NCI-H526 (cell line): ENCODE results near the gene C3orf70.
A peak's percentile ranks its signal among the peaks of the same experiment; 100 is the strongest.

Experiments used
- DNase-seq, 2 experiments: peaks; one replicate each; lab custom pipeline; 2025; lab: John Stamatoyannopoulos, UW

The C3orf70 gene, protein sequence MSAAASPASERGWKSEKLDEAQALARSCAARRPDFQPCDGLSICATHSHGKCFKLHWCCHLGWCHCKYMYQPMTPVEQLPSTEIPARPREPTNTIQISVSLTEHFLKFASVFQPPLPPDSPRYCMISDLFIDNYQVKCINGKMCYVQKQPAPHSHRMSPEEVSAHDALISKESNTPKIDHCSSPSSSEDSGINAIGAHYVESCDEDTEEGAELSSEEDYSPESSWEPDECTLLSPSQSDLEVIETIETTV

DNA sequence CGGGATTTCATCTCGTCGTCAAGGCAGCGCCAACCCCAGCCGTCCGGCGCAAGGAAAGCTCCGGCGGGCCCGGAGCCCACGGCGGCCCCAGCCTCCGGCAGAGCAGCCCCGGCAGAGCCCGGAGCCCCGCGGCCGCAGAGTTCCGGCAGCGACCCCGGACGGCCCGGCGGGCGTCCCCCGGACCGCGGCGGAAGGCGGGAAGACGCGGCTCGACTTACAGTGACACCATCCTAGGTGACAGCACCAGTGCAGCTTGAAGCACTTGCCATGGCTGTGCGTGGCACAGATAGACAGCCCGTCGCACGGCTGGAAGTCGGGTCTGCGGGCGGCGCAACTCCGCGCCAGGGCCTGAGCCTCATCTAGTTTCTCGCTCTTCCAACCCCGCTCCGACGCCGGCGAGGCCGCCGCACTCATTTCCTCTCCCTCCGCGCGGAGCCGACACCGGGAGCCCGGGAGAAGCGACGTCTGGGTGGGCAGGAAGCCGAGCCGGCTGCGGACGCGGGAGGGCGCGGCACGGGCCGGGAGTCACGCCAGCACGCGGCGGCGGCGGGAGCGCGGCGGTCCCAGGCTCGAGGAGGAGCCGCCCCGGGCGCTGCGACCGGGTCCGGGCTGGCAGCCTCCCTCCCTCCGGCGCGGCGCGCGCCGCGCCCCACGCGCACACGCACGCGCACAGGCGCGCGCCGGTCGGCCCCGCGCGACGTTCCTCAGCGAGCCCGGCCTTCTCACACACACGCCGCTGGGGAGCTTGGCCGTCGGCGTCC is at the start of gene C3orf70:
TSS of gene C3orf70 (minus strand) at position 651 of the 761 bp plus-strand sequence. CDS start at position 414, 237 bp downstream.
- DNase-seq, result peak; percentile 58 to 89

DNA sequence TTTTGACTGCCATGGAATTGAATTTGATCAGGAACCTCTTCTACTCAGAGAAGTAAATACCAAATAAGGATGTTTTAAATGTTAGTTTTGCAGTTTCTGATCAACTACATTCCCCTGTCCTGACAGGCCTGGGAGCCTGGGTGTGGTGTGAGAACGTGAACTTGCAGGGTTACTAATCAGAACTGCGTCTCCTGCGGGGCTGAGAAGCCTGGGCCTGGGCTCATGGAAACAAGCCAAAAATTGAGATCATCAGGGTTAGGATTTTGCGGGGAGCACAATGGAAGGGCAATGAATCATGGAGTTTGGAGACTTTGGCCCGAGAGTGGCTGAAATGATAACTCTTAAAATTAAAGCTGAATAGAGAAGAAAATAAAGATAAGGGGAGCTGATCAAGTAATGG is 47.8 kb upstream of the C3orf70 start:
- no peak for DNase-seq

DNA sequence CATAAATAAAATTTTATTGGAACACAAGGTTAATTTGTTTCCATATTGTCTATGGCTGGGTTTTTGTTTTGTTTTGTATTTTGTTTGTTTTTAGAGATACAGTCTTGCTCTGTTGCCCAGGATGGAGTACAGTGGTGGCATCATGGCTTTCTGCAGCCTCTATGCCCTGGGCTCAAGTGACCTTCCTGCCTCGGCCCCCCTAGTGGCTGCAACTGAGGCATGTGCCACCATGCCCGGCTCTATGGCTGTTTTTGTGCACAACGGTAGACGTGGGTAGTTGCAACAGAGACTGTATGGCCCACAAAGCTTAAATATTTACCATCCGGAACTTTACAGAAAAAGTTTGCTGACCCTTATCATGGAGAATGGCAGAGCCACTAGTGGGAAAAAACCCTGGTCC is 46.8 kb upstream of the C3orf70 start:
- DNase-seq, result no peak

DNA sequence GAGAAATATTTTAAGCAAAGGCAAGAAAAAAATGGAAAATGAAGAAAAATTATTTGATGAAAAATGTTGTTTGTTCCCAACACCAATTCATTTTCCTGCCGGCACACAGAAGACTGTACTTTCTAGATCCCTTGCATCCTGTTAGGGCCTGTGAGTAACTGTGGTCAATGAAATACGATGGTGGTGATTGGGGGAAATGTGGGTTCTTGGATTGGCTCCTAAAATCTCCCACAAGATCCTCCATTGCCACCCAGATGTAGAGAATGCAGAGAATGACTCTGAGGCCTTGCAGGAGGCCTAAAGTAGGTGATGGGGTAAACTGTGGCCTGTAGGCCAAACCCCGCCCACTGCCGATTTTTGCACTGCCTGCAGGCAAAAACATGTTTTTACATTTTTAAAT is 46.3 kb upstream of the C3orf70 start:
- DNase-seq, result no peak

- DNase-seq, result no peak
Measured at GRCh38 chr3:185197068-185197467, 44.2 kb upstream of the C3orf70 start.

GRCh38 chr3:185195652-185196051 is 42.8 kb upstream of the C3orf70 start:
- DNase-seq, result peak in 1 of 2 experiments; percentile 22

- DNase-seq, result peak in 1 of 2 experiments; percentile 32
Measured at GRCh38 chr3:185188816-185189215, 36.0 kb upstream of the C3orf70 start.

GRCh38 chr3:185187391-185187790 is 34.5 kb upstream of the C3orf70 start:
- no peak for DNase-seq

DNA sequence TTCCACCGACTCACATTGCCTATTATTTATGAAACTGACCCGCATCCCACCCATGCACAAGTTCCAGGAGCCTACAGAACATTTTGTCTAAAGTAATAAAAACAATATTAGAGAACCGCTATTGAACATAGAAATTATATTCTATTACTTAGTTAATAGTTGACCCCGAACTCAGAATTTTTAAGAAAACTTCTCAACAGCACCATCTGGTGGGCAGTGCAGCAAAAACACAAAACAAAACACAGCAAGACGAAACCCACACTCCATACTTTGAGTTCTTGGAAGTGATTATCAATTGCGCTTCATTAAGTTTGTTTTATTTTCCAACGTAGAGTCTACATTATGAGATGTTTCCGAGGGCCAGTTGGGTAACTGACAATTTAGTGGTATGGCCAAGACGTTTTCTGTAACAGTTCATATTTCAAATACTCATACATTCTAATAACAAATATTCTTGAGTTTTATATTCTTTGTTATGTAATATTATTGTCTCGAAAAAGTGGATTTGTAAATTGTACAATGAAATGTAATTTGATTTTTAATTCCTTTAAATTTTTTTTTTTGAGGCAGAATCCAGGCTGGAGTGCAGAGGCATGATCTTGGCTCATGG is 24.0 kb upstream of the C3orf70 start:
- peak; percentile 16 to 66 for DNase-seq

DNA sequence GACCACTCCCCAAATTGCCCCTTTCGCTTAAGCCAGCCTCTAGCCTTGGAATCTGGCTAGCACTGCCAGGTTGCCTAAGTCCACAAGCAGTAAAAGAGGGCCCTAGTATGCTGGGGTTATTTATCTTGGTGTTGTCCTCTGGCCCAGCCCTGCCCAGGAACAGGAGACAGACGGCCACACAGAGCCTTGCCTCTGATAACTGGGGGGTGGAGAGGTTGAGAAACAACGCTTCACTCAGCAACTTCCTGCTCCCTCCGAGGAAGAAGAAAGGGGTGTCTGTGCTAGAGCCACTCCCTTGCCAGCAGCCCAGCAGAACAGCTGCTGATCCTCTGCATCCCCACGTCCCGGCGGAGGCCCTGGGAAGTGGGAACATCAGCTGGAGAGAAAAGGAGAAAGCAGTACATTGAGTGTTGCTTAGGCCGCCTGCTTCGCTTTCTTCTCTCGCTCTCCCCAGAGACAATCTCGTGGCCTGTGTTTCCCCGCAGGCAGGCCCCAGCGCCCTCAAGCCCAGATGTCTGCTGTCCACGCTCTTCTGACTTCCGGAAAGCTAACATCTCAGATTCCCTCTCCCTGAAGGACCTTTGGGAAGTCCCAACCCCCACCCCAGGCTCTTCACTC is 22.6 kb upstream of the C3orf70 start:
- DNase-seq, result peak; percentile 72 to 85

- no peak for DNase-seq
Measured at GRCh38 chr3:185172086-185173049, 19.5 kb upstream of the C3orf70 start.

- DNase-seq, result no peak
Measured at GRCh38 chr3:185164428-185165217, 11.8 kb upstream of the C3orf70 start.

DNA sequence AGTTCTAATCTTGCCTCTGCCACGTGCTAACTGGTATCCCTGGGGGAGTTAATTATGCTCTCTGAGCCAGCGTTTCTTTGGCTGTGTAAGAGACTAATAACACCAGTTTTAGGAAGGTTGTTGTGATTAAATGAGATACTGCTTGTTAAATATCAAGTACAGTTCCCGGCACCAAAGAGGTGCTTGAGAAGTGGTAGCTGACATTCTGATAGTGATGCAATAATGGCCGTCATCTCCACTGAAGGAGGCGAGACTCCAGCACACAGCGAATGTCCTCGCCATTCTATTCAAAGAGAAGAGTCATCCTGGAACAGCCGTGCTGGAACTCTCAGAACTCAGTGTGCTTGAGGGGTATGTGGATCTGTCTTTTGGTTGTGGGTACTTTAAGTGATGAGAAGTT is 9.8 kb upstream of the C3orf70 start:
- no peak for DNase-seq

DNA sequence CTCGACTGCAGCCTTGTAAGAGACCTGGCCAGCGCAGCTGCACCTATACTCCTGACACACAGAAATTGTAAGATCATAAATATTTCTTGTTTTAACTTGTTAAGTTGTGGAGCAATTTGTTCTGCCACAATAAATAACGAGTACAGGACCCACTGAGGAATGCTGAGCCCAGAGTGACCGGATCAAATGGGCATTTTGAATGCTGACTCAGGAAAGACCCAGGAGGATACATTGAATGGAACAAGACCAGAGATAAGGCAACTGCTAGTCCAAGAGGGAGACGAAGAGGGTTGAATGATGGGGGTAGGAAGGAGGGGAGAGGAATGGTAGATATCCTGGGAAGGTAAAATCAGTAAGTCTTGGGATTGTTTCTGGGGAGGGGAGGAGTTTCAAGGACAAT is 8.9 kb upstream of the C3orf70 start:
- no peak for DNase-seq

GRCh38 chr3:185157347-185157746 is 4.5 kb upstream of the C3orf70 start:
- no peak for DNase-seq

DNA sequence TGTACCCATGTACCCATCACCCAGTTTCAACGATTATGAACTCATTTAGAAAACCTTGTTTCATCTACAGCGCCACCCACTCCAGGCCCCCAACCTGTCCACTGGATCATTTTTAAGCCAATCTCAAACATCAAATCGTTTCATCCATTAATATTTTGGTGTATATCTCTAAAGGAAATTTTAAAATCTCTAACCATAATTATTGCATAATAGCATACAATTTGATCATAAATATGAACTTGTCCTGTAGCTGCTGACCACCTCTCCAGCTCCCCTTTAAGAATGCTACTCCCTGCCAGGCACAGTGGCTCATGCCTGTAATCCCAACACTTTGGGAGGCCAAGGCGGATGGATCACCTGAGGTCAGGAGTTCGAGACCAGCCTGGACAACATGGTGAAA is 2.8 kb upstream of the C3orf70 start:
- no peak for DNase-seq

- DNase-seq, result peak in 1 of 2 experiments; percentile 24
Measured at GRCh38 chr3:185153861-185154629, 1.2 kb upstream of the C3orf70 start.

DNA sequence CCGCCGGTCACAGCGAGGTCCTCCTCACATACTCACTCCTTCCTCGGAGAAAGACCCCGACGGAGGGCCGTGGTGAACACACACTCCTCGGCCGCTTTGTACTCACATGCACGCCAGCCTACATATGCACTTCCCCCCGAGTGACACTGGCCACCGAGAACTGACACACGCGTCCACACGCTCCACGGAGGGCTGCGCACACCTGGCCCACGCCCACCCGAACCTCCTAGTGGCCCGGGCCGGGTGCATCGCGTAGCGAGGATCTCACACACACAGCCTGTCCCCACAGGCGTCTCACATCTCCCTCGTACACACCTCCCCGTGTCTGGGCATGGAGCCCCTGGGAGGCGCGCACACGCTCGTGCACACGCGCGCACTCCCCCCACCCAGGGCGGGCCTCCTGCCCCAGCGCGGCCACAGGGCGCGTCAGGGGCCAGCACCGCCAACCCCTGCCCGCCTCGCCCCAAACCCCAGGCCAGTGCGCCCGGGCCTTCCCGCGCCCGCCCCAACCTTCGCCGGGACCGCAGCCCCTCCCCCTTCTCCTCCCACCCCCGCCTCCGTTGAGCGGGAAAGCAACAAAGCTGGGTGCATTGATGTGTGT is 411 bp upstream of the C3orf70 start:
- DNase-seq, result peak; percentile 50 to 67

DNA sequence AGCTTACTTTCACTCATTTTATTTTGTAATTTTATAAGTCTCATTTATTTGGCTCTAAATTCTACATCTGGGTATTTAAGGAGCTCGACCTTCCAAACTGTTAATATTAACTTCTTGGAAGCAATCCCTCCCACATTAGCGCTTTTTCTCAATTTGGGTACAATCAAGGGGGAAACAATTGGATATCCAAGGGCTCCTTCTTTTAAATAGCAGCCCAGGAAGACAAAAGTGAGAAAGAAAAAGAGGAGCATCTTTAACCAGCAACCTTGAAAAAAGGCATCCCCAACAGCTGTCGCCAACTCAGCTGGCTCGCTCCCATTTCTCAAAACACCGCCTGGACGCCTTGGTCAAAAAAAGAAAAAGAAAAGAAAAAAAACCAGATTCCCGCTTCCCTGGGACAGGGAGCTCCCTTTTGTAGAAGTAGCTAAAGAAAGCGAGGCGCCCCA is 873 bp downstream of the C3orf70 start:
- DNase-seq, result peak in 1 of 2 experiments; percentile 50
